Thyroid gland (tissue), 4 donors: ENCODE results near the gene BAZ1B. TPM values are rescaled to one million over a fixed set of nuclear protein-coding genes. Genes with fewer than 3 reads are reported as not detected.

Source experiments
- DNase-seq, 2 donors: peaks; one replicate each; pipeline ENCODE4 v3.0.0-alpha.2; 2019
- H3K27ac ChIP-seq, 3 donors: fragments of 200-600 bp; sonication (generic); 1 replicate in 2 of 3; 2 replicates in 1 of 3; pipeline ENCODE4 v1.5.1; 2016 to 2019; ENCODE audit warnings: mild to moderate bottlenecking in 1 of 3, moderate library complexity in 1 of 3
- H3K27me3 ChIP-seq: fragments of 200-600 bp; sonication (generic); one replicate; pipeline ENCODE4 v1.5.1; 2019
- H3K36me3 ChIP-seq, 2 donors: fragments of 200-600 bp; sonication (generic); one replicate each; pipeline ENCODE4 v1.5.1; 2016 to 2019
- H3K4me1 ChIP-seq, 2 donors: fragments of 200-600 bp; sonication (generic); one replicate each; pipeline ENCODE4 v1.5.1; 2017 to 2019
- H3K4me3 ChIP-seq, 3 donors: fragments of 200-600 bp; sonication (generic); replicated peaks in 1 of 3; 1 replicate in 2 of 3; 2 replicates in 1 of 3; pipeline ENCODE4 v1.5.1; 2016; ENCODE audit warnings: mild to moderate bottlenecking in 1 of 3
- H3K9me3 ChIP-seq: fragments of 200-600 bp; sonication (generic); one replicate; pipeline ENCODE4 v1.5.1; 2017
- POLR2A ChIP-seq, 2 donors: fragments of 450-650 bp; IDR thresholded peaks; one replicate each; pipeline ENCODE4 v1.6.1; 2017; ENCODE audit warnings: antibody characterized with exemption in 2 of 2, mild to moderate bottlenecking in 2 of 2, moderate library complexity in 1 of 2
- WGBS, 2 donors: methylation state at CpG; one replicate each; pipeline ENCODE4 v1.1.5; 2017; 5-methylcytosine and 5-hydroxymethylcytosine counted together
- intact Hi-C: fragments of 100-400 bp; cut with DNase I; formaldehyde crosslinking; loops from one replicate; pipeline ENCODE4 v1.15.1; 2023
- total RNA-seq, 4 donors: library from RNA; depleted of rRNA; stranded (reverse); fragments of >200 nt; gene quantifications; one replicate each; pipeline ENCODE4 v1.2.3, GENCODE V29; 2016
- TF ChIP-seq, protein P1 (sequence below), 6 experiments: fragments of 200-600 bp in 3 of 6; fragments of 450-650 bp in 3 of 6; sonication (generic) in 3 of 6; IDR thresholded peaks; one replicate each; pipeline ENCODE4 v1.5.1; 2016 to 2019; ENCODE audit warnings: antibody characterized with exemption in 6 of 6, mild to moderate bottlenecking in 2 of 6, inconsistent platforms in 1 of 6, moderate library complexity in 1 of 6

Gene BAZ1B
- total RNA-seq, 4 donors from 2014 or later = 52.8 to 69.0 (median 55.1) TPM

DNA sequence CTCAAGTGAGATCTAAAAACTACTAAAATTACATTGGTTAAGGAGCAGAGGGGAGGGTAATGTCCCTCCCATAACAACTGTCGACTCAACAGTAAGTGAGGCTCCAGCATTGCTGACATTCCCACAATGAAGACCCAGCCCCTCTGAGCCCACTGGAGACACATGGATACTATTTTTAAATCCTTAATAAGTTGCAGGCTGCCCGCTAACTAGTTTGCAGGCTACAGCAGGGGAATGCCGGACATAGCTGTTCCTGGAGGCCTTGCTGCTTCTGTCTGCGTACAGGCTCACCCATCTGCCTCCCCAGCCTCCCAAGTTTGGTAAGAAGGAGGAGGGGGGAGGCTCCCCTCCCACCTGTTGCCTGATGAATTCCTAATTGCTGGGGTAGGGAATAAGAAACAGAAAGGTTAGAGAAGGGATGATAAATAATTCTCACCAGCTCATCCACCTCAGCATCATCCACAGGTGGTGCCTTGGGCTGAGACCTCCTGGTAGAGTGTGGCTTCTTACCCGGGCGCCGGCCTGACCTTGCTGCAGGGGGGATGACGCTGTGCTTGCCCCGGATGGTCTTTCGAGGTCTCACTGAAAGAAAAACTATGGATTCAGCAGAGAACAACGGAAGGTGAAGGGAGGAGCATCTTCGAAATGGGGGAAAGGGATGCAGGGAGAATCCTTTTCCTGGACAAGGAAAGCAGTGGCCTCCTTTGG lies 78.4 kb downstream of the BAZ1B start:
- no peaks in the 10 kb centered on the region for H3K9me3 ChIP-seq
- DNase-seq = no peak
- no peak overlapping the region for H3K4me3 ChIP-seq
- TF ChIP-seq, protein P1, sequence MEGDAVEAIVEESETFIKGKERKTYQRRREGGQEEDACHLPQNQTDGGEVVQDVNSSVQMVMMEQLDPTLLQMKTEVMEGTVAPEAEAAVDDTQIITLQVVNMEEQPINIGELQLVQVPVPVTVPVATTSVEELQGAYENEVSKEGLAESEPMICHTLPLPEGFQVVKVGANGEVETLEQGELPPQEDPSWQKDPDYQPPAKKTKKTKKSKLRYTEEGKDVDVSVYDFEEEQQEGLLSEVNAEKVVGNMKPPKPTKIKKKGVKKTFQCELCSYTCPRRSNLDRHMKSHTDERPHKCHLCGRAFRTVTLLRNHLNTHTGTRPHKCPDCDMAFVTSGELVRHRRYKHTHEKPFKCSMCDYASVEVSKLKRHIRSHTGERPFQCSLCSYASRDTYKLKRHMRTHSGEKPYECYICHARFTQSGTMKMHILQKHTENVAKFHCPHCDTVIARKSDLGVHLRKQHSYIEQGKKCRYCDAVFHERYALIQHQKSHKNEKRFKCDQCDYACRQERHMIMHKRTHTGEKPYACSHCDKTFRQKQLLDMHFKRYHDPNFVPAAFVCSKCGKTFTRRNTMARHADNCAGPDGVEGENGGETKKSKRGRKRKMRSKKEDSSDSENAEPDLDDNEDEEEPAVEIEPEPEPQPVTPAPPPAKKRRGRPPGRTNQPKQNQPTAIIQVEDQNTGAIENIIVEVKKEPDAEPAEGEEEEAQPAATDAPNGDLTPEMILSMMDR (IDR thresholded peaks at IDR 0.05) = no peak
- no peak for TF ChIP-seq POLR2A (IDR thresholded peaks at IDR 0.05)
- H3K36me3 ChIP-seq = peaks cover 80 to 86% of the 10 kb centered on the region in 2 donors
- no peaks in the 10 kb centered on the region for H3K27me3 ChIP-seq
- H3K4me1 ChIP-seq = no peaks in the 10 kb centered on the region
- WGBS, 2 donors = 83 to 92% methylated on average over 12 of the region's 12 CpGs
- H3K27ac ChIP-seq = no peak overlapping the region
- intact Hi-C loops = no loop called here

DNA sequence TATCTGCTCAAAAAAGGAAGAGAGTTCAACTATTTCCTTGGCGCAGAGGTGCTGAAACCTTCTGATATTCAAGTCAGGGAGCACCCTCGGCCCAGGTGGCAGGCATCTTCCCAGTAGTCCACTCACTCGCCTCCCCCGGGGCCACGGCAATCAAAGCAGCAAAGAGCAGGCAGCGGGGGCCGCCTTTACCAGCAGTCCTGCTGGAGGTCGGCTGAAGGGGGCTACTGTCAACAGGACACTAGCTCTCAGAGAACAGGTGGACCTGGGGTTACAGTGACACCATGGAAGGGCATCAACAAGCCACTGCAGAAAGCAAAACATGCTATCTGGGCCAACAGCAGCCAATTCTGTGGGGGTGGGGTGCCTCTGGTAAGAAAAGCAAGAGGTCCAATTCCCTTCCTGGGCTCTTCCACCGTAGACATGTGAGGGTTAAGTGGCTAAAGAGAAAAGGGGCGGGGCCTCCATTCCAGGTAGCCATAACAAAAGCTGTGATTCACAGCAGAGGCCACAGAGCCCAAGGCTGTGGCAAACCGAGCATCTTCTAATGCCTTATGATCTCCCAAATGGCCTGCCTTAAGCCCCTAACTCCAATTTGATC lies 79.1 kb downstream of the BAZ1B start:
- no peaks in the 10 kb centered on the region for H3K4me1 ChIP-seq
- H3K36me3 ChIP-seq = peaks cover 73 to 79% of the 10 kb centered on the region in 2 donors
- no peaks in the 10 kb centered on the region for H3K9me3 ChIP-seq
- TF ChIP-seq, protein P1 (IDR thresholded peaks at IDR 0.05) = no peak
- no peak for TF ChIP-seq POLR2A (IDR thresholded peaks at IDR 0.05)
- intact Hi-C loops = no loop called here
- H3K27ac ChIP-seq = no peak overlapping the region
- H3K27me3 ChIP-seq = no peaks in the 10 kb centered on the region
- 74 to 75% methylated on average over 11 of the region's 11 CpGs for WGBS, 2 donors
- no peak overlapping the region for H3K4me3 ChIP-seq
- DNase-seq = no peak

DNA sequence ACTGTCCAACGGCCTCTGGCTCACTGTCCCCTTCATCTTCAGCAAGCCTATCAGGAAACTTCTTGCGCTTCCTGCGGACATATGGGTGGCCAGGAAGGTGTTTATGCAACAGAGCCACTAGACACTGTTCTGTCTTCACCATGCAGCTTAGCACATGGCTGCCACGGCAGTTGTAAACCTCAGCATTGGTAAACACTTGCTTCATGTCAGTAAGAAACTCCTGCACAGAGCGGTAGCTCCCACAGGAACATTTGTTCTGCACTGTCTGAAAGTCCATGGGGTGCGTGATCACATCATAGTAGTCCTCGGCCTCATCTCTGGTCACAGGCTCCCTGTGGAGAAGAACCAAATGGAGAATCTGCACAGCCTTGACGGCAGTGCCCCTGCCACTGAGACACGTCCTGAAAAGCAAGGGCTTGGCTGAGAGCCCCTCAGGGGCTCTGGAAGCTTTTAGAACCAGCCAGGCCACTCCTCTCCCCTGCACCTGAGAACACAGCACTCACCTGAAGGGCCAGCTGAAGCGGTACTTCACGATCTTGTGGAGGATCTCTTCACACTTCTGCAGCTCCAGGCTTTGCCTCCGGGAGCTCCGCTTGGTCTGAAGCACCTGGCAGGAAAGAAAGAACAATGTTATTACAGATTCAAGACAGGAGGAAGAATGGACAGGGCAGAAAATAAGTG lies 79.7 kb downstream of the BAZ1B start:
- Histone ChIP-seq H3K9me3 (no peaks in the 10 kb centered on the region), H3K27me3 (no peaks in the 10 kb centered on the region), H3K4me3 (no peak overlapping the region), H3K27ac (no peak overlapping the region), H3K4me1 (no peaks in the 10 kb centered on the region), H3K36me3 (peaks cover 67 to 73% of the 10 kb centered on the region in 2 donors)
- intact Hi-C loops = no loop called here
- DNase-seq = peak; percentile 33 to 73
- WGBS, 2 donors = 70 to 78% methylated on average over 9 to 13 of the region's 13 CpGs
- TF ChIP-seq POLR2A (IDR thresholded peaks at IDR 0.05) = no peak
- TF ChIP-seq, protein P1 (IDR thresholded peaks at IDR 0.05) = no peak

DNA sequence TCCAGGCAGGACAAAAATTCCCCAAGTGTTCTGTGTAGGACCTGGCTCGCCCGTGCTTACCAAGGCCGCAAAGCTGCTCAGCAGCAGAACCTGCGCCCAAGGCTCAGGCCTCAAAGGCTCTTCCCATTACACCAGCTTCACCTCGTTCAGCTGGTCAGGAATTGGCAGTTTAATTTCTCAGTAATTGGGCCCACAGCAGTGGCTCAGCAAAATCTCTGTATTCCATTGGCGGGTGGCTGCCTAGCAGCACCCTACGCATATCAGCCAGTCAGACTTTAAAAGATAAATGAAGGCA lies 82.7 kb downstream of the BAZ1B start:
- intact Hi-C loops = no loop called here
- no peaks in the 10 kb centered on the region for H3K4me1 ChIP-seq
- no peak for DNase-seq
- no peaks in the 10 kb centered on the region for H3K27me3 ChIP-seq
- no peak overlapping the region for H3K27ac ChIP-seq
- no peak overlapping the region for H3K4me3 ChIP-seq
- H3K36me3 ChIP-seq = peaks cover 38 to 44% of the 10 kb centered on the region in 2 donors
- WGBS, 2 donors = 92 to 97% methylated on average over 7 of the region's 7 CpGs
- H3K9me3 ChIP-seq = no peaks in the 10 kb centered on the region
- TF ChIP-seq, protein P1 (IDR thresholded peaks at IDR 0.05) = no peak
- no peak for TF ChIP-seq POLR2A (IDR thresholded peaks at IDR 0.05)
